ENCODE results near the gene GBGT1.

Gene GBGT1

GRCh38 chr9:133114886-133115603 lies 48.7 kb downstream of the GBGT1 start:
- TF ChIP-seq CTCF (IDR thresholded peaks at IDR 0.05; ENCODE audit: insufficient read depth, low read length, poor library complexity, severe bottlenecking) (no peak), EZH2phosphoT487 (conservative IDR thresholded peaks at IDR 0.05; ENCODE audit: low read length) (no peak)
- Histone ChIP-seq H2AFZ (ENCODE audit: low read depth, low read length, severe bottlenecking) (no peak overlapping the region), H4K20me1 (ENCODE audit: low read depth, low read length) (peaks cover 5% of the 10 kb centered on the region; the same call in 1 of the 2 replicates), H3K9ac (ENCODE audit: low read length) (no peak overlapping the region), H3K9me3 (ENCODE audit: insufficient read depth, low read length) (no peaks in the 10 kb centered on the region), H3K4me3 (ENCODE audit: insufficient read depth, low read length, poor library complexity, severe bottlenecking) (no peak overlapping the region), H3F3A (ENCODE audit: insufficient read depth) (no peaks in the 10 kb centered on the region), H3K79me2 (ENCODE audit: insufficient read depth, low read length) (no peaks in the 10 kb centered on the region), H3K27me3 (ENCODE audit: low read length) (no peaks in the 10 kb centered on the region), H3K36me3 (ENCODE audit: low read length) (no peaks in the 10 kb centered on the region), H3K27ac (ENCODE audit: low read depth, low read length) (no peak overlapping the region), H3K9me2 (replicated peaks; ENCODE audit: insufficient read depth, low read length) (no peaks in the 10 kb centered on the region), H3K4me2 (ENCODE audit: low read depth, low read length, poor library complexity, severe bottlenecking) (no peak overlapping the region)

- Histone ChIP-seq H3F3A (ENCODE audit: insufficient read depth) (no peaks in the 10 kb centered on the region), H3K36me3 (ENCODE audit: low read length) (no peaks in the 10 kb centered on the region), H3K79me2 (ENCODE audit: insufficient read depth, low read length) (no peaks in the 10 kb centered on the region), H3K27me3 (ENCODE audit: low read length) (no peaks in the 10 kb centered on the region), H3K4me3 (ENCODE audit: insufficient read depth, low read length, poor library complexity, severe bottlenecking) (no peak overlapping the region), H3K27ac (ENCODE audit: low read depth, low read length) (no peak overlapping the region), H3K9me3 (ENCODE audit: insufficient read depth, low read length) (no peaks in the 10 kb centered on the region), H2AFZ (ENCODE audit: low read depth, low read length, severe bottlenecking) (no peak overlapping the region), H4K20me1 (ENCODE audit: low read depth, low read length) (peaks cover 5% of the 10 kb centered on the region; the same call in 1 of the 2 replicates), H3K9ac (ENCODE audit: low read length) (no peak overlapping the region), H3K4me2 (ENCODE audit: low read depth, low read length, poor library complexity, severe bottlenecking) (no peak overlapping the region), H3K9me2 (replicated peaks; ENCODE audit: insufficient read depth, low read length) (no peaks in the 10 kb centered on the region)
- TF ChIP-seq EZH2phosphoT487 (conservative IDR thresholded peaks at IDR 0.05; ENCODE audit: low read length), result no peak
- no peak for TF ChIP-seq CTCF (IDR thresholded peaks at IDR 0.05; ENCODE audit: insufficient read depth, low read length, poor library complexity, severe bottlenecking)
These were observed 49.5 kb downstream of the GBGT1 start for GRCh38 chr9:133113949-133114885.

- H3K79me2 ChIP-seq (ENCODE audit: insufficient read depth, low read length), result no peaks in the 10 kb centered on the region
- H3K36me3 ChIP-seq (ENCODE audit: low read length), result no peaks in the 10 kb centered on the region
- no peak overlapping the region for H2AFZ ChIP-seq (ENCODE audit: low read depth, low read length, severe bottlenecking)
- no peak overlapping the region for H3K4me2 ChIP-seq (ENCODE audit: low read depth, low read length, poor library complexity, severe bottlenecking)
- no peaks in the 10 kb centered on the region for H3F3A ChIP-seq (ENCODE audit: insufficient read depth)
- H3K27me3 ChIP-seq (ENCODE audit: low read length), result no peaks in the 10 kb centered on the region
- H3K9ac ChIP-seq (ENCODE audit: low read length), result no peak overlapping the region
- TF ChIP-seq CTCF (IDR thresholded peaks at IDR 0.05; ENCODE audit: insufficient read depth, low read length, poor library complexity, severe bottlenecking) (no peak), EZH2phosphoT487 (conservative IDR thresholded peaks at IDR 0.05; ENCODE audit: low read length) (no peak)
- no peak overlapping the region for H3K27ac ChIP-seq (ENCODE audit: low read depth, low read length)
- no peak overlapping the region for H3K4me3 ChIP-seq (ENCODE audit: insufficient read depth, low read length, poor library complexity, severe bottlenecking)
- H4K20me1 ChIP-seq (ENCODE audit: low read depth, low read length), result peaks cover 5% of the 10 kb centered on the region; the same call in 1 of the 2 replicates
- no peaks in the 10 kb centered on the region for H3K9me3 ChIP-seq (ENCODE audit: insufficient read depth, low read length)
- no peaks in the 10 kb centered on the region for H3K9me2 ChIP-seq (replicated peaks; ENCODE audit: insufficient read depth, low read length)
These were observed 50.4 kb downstream of the GBGT1 start for GRCh38 chr9:133113163-133113948.

Data from SU-DHL-6 (cell line).